ENCODE results near the gene GCAT.

The GCAT gene

GRCh38 chr22:37846433-37846832 lies 38.7 kb downstream of the GCAT start:
- no peak for DNase-seq

GRCh38 chr22:37848587-37849088 lies 40.9 kb downstream of the GCAT start:
- DNase-seq = peak; percentile 44

GRCh38 chr22:37849089-37849751 lies 41.5 kb downstream of the GCAT start, which contains the start of gene EIF3L:
EIF3L (plus strand) TSS chr22:37849419; CDS start chr22:37849450, 31 bp downstream.
- peak; percentile 92 for DNase-seq

GRCh38 chr22:37850801-37851200 lies 43.1 kb downstream of the GCAT start:
- DNase-seq = no peak

GRCh38 chr22:37852418-37852817 lies 44.7 kb downstream of the GCAT start:
- no peak for DNase-seq

- DNase-seq = no peak
Observed at GRCh38 chr22:37854946-37855345, 47.2 kb downstream of the GCAT start.

GRCh38 chr22:37855462-37855861 lies 47.7 kb downstream of the GCAT start:
- DNase-seq = no peak

GRCh38 chr22:37860796-37861421 lies 53.2 kb downstream of the GCAT start:
- DNase-seq = no peak

- DNase-seq = no peak
Observed at GRCh38 chr22:37862570-37863325, 55.0 kb downstream of the GCAT start.

GRCh38 chr22:37865510-37865909 lies 57.8 kb downstream of the GCAT start:
- no peak for DNase-seq

Measured in stimulated activated CD8-positive, alpha-beta memory T cell treated with anti-CD3 and anti-CD28 coated beads, Interleukin-4, amount 100 ng/mL, for 48 hours (primary cell).